SJSA1 (cell line): ENCODE measurements around the gene NF2. TPM values are rescaled to one million over a fixed set of nuclear protein-coding genes. Genes with fewer than 3 reads are reported as not detected.

Source experiments
- DNase-seq, 2 experiments: peaks; one replicate each; pipeline ENCODE4 v3.0.0-alpha.2; 2015 to 2020; ENCODE audit warnings: low spot score in 2 of 2, low read depth in 1 of 2
- H3K27ac ChIP-seq: fragments of 250-450 bp; sonication (Bioruptor Pico); 2 replicates; pipeline ENCODE4 v1.5.1; 2020; ENCODE audit warnings: mild to moderate bottlenecking, moderate library complexity
- H3K27me3 ChIP-seq: fragments of 250-450 bp; sonication (Bioruptor Pico); replicated peaks from 2 replicates; pipeline ENCODE4 v1.5.1; 2020; ENCODE audit warnings: mild to moderate bottlenecking, moderate library complexity
- H3K36me3 ChIP-seq: fragments of 250-450 bp; sonication (Bioruptor Pico); 2 replicates; pipeline ENCODE4 v1.5.1; 2020; ENCODE audit warnings: mild to moderate bottlenecking
- H3K4me1 ChIP-seq: fragments of 250-450 bp; sonication (Bioruptor Pico); replicated peaks from 2 replicates; pipeline ENCODE4 v1.6.1; 2021; ENCODE audit warnings: mild to moderate bottlenecking
- H3K4me3 ChIP-seq: fragments of 250-450 bp; sonication (Bioruptor Pico); 2 replicates; pipeline ENCODE4 v1.5.1; 2020; ENCODE audit warnings: mild to moderate bottlenecking
- H3K9me3 ChIP-seq: fragments of 250-450 bp; sonication (Bioruptor Pico); replicated peaks from 2 replicates; pipeline ENCODE4 v1.5.1; 2020; ENCODE audit warnings: mild to moderate bottlenecking
- total RNA-seq: library from RNA; depleted of rRNA; stranded (reverse); fragments of >200 nt; shearing (Covaris generic); gene quantifications from 2 replicates; pipeline ENCODE4 v1.2.3, GENCODE V29; 2014

NF2 gene
- total RNA-seq, 1 experiment from 2014 or later, result 151 TPM

DNA sequence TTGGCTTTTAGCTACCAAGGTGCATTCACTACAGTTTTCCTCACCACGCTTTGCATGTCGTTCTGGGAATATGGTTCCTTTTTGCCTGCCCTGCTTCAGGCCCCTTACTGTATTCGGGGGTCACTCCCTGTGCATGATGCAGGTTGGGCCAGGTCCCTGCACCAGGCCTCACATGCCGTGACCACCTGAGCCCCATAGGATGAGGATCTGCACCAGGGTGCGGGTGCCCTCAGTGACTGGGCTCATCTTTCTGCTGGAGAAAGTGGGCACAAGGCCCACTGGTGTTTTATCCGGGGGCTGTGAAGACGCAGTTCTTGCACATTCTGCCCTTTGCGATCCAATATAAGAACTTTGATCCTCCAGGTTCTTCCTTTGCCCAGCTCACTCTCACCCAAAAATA is 70.7 kb downstream of the NF2 start:
- Histone ChIP-seq H3K9me3 (no peaks in the 10 kb centered on the region), H3K36me3 (peaks cover 98% of the 10 kb centered on the region), H3K4me1 (no peaks in the 10 kb centered on the region; the same call in 1 of the 2 replicates), H3K27me3 (no peaks in the 10 kb centered on the region), H3K4me3 (no peak overlapping the region), H3K27ac (no peak overlapping the region)
- DNase-seq, result no peak

DNA sequence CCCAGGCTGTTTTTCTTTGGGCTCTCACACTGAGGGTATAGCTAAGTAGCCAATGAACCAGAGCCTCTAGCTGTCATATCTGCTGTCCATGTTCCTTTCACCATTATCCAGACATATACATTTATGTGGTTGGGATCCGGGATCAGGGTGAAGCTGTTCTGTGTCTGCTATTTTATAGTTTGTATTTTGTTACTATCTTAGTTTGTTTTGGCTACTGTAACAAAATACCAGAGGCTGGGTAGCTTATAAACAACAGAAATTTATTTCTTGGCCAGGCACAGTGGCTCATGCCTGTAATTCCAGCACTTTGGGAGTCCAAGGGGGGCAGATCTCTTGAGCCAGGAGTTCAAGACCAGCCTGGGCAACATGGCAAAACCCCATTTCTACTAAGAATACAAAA is 75.9 kb downstream of the NF2 start:
- Histone ChIP-seq H3K27me3 (no peaks in the 10 kb centered on the region), H3K36me3 (peaks cover 95% of the 10 kb centered on the region), H3K27ac (no peak overlapping the region), H3K9me3 (no peaks in the 10 kb centered on the region), H3K4me3 (no peak overlapping the region), H3K4me1 (no peaks in the 10 kb centered on the region; the same call in 1 of the 2 replicates)
- DNase-seq, result no peak

DNA sequence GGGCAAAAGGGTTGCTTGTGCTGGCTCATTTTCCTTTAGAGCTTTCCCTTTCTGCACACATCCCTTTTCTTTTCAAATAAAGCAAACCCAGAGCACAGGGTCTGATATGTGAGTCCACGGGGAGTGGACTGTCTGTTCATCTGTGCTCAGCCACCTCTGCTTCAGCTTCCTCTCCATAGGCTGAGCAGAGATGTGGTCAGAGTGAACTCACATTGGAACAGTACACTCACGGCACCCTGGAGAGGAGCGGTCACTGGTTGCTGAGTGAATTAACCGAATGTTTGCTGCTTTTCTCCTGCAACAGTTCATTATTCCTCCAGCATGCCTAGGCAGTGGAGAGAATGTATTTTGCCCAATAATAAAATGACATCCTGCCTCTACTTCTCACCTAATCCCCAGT is 80.1 kb downstream of the NF2 start:
- Histone ChIP-seq H3K4me1 (no peaks in the 10 kb centered on the region; the same call in 1 of the 2 replicates), H3K9me3 (no peaks in the 10 kb centered on the region), H3K27ac (no peak overlapping the region), H3K36me3 (peaks cover 91% of the 10 kb centered on the region), H3K27me3 (no peaks in the 10 kb centered on the region), H3K4me3 (no peak overlapping the region)
- no peak for DNase-seq

DNA sequence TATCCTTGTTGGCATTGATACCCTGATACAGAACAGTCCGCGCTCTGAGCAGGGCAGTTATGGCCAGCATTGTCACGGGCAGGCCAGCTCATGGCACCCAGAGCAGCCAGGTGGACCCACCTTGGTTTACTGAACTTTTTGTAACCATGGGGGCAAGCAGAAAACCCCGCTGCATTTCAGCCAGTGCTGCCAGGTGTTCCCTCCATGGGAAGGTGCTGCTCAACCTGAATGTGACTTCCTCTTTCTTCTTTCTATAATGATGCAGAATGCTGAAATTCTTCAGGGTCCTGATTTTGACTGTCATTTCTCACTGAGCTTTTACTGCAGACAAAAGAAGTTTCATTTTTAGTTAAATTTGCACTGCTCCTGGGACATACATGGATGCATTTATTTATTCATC is 80.8 kb downstream of the NF2 start:
- H3K36me3 ChIP-seq, result peaks cover 88% of the 10 kb centered on the region
- H3K9me3 ChIP-seq, result no peaks in the 10 kb centered on the region
- no peak overlapping the region for H3K27ac ChIP-seq
- no peak overlapping the region for H3K4me3 ChIP-seq
- H3K27me3 ChIP-seq, result no peaks in the 10 kb centered on the region
- no peaks in the 10 kb centered on the region for H3K4me1 ChIP-seq
- no peak for DNase-seq

DNA sequence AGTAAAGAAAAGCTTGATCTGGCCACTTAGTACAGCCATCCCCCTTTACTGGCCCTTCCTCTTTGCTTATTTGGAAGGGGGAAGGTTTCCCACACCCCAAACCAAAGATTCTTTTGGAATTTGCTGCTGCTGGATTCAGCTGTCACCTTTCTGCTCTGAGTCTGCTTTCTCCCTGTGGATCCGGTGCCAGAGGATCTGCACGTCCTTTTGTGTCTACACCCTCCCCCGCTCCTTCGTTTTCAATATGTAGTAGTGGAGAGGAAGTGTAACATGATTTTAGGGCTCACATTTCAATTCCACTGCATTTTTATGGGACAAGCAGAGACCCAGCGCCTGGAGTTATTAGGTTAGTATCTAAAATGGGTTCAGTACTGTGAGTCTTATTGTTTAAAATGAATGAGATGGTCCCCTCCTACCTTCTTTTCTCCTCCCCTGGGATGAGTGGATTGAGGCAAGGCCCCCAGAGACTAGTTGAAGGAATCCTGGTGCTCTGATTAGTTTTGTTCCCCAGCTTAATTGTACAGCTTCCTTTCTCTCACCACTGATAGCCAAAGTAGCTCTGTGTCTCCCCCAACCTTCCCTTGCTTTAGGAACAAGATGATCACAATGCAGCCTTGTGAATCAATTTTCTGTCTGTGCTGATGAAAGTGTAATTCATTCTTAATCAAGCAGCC is 85.9 kb downstream of the NF2 start:
- Histone ChIP-seq H3K27me3 (no peaks in the 10 kb centered on the region), H3K9me3 (no peaks in the 10 kb centered on the region), H3K4me3 (no peak overlapping the region), H3K27ac (no peak overlapping the region), H3K36me3 (peaks cover 78% of the 10 kb centered on the region), H3K4me1 (no peaks in the 10 kb centered on the region)
- no peak for DNase-seq

DNA sequence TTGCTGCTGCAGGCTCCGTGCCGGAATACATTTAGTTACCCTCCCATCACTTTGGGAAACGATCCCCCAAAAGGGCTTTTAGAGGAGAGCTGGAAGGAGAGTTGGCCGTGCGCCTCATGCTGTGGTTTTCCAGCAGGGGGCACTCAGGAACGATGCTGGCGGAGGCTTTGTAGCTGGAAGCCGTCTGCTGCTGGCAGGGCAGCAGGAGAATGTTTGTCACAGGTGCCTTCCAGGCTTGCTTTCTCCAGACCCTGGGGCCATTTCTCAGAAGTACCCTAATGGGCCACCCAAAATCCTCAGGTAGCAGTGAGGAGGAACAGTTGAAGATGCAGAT is 86.4 kb downstream of the NF2 start:
- Histone ChIP-seq H3K36me3 (peaks cover 78% of the 10 kb centered on the region), H3K4me3 (no peak overlapping the region)

DNA sequence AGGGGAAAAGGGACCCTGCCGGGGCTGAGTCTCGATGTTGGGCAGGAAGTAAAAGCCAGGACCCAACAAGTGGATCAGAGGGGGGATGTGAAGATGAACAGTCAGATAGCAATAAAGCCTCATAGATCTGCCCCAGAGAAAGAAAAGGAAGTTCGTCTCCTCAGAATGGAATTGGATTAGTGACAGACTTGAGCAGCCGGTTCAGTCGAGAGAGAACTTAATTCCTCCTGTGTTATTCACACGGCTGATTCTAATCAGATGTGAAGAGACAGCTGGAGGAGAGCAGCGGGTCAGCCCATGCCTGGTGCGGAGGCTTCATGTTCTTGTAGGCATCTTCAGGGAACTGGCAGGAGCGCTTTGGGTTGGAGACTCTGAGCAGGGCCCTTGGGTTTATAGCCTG is 87.0 kb downstream of the NF2 start:
- H3K27me3 ChIP-seq, result no peaks in the 10 kb centered on the region
- H3K4me3 ChIP-seq, result no peak overlapping the region
- DNase-seq, result no peak
- H3K27ac ChIP-seq, result no peak overlapping the region
- peaks cover 78% of the 10 kb centered on the region for H3K36me3 ChIP-seq
- no peaks in the 10 kb centered on the region for H3K4me1 ChIP-seq
- no peaks in the 10 kb centered on the region for H3K9me3 ChIP-seq

More for the DNA sequence above, 86.4 kb downstream of the NF2 start:
- Histone ChIP-seq H3K4me1 (no peaks in the 10 kb centered on the region), H3K27ac (no peak overlapping the region), H3K9me3 (no peaks in the 10 kb centered on the region), H3K27me3 (no peaks in the 10 kb centered on the region)
- DNase-seq, result no peak

DNA sequence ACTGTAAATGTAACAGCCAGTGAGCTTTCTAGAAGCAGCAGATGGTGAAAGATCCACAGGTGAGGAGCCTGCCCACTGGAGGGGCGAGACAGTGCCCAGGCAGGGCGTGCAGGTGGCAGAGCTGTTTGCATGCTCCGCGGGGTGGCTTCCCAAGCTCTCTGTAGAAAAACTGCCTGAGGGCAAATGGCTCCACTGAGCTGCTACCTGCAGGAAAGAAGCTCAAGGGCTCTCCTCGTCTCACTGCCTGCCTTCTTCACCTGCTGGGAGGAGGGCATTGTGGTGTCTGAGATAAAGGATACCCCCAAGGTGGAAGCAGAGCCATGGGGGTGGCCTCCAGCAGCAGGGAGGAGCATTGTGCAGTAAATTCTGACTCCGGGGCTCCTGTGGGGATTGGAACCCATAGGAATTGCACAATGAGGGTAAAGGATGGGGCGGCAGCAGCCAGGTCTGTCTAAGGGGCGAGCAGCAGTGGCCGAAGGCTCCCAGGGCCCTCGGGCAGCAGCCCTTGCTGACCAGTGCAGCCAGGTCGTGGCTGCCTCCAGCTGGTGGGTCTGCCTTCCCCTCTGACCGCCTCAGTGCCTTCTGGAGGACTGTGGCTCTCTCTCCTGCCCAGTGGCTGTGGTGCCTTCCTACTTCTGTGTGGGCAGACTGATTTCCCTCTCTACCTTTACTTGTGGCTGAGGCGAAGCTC is 88.3 kb downstream of the NF2 start:
- Histone ChIP-seq H3K4me3 (no peak overlapping the region), H3K9me3 (no peaks in the 10 kb centered on the region), H3K27me3 (no peaks in the 10 kb centered on the region), H3K27ac (no peak overlapping the region), H3K36me3 (peaks cover 76% of the 10 kb centered on the region), H3K4me1 (no peaks in the 10 kb centered on the region)
- no peak for DNase-seq

DNA sequence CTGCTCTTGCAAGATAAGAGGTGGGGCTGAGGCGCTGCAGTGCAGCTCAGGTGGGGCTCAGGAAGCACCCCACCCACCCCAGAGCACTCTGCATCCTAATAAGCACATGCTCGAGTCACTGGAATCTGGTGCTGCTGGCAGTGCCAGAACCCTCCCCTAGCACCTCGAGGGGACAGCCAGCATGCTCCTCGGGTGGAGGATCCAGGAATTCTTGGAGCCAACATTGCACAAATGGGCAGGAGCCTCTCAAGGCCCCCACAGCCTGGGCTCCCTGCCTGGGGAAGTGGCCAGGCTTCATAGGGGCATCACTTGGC is 88.9 kb downstream of the NF2 start:
- Histone ChIP-seq H3K4me1 (no peaks in the 10 kb centered on the region), H3K27ac (no peak overlapping the region), H3K36me3 (peaks cover 76% of the 10 kb centered on the region), H3K4me3 (no peak overlapping the region), H3K9me3 (no peaks in the 10 kb centered on the region), H3K27me3 (no peaks in the 10 kb centered on the region)
- DNase-seq, result no peak

DNA sequence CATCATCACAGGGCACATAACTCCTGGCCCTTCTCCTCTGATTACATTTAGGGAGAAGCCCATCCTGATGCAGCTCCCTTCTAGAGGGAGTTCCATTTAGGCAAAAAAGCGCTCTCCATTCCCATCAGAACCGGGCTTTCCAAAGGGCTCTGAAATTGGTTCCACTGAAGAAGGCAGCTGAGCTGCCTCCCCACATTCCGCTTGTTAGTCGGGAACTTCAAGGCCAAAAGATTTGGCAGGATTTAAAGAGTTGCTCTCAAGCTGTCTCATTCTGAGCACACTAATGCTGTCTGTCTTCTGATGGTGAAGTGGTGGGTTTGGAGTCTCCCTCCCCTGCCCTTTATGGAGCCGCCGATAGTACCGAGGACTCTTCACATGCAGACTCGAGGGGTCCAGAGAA is 89.7 kb downstream of the NF2 start:
- Histone ChIP-seq H3K36me3 (peaks cover 78% of the 10 kb centered on the region), H3K4me3 (no peak overlapping the region), H3K27ac (no peak overlapping the region), H3K4me1 (no peaks in the 10 kb centered on the region), H3K27me3 (no peaks in the 10 kb centered on the region), H3K9me3 (no peaks in the 10 kb centered on the region)
- no peak for DNase-seq

DNA sequence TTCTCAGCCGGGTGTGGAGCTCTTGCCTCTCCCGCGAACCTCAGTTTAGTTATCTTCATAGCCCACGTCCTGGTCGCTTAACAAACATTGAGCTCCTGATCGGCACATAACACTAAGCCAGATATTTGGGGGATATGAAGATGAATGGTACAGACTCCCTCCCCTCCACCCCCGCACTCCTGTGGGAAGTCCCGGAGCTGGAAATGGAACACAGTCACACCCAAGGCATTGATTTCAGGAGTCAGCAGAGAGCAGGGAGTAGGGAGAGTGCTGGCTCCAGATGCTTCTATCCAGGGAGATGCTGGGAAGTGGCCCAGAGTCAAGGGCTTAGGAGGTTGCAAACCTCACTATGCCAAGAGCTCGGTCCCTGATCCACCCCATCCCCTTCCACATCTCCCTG is 90.2 kb downstream of the NF2 start:
- DNase-seq, result no peak
- H3K27ac ChIP-seq, result no peak overlapping the region
- no peak overlapping the region for H3K4me3 ChIP-seq
- peaks cover 75% of the 10 kb centered on the region for H3K36me3 ChIP-seq
- no peaks in the 10 kb centered on the region for H3K27me3 ChIP-seq
- H3K4me1 ChIP-seq, result no peaks in the 10 kb centered on the region
- no peaks in the 10 kb centered on the region for H3K9me3 ChIP-seq

DNA sequence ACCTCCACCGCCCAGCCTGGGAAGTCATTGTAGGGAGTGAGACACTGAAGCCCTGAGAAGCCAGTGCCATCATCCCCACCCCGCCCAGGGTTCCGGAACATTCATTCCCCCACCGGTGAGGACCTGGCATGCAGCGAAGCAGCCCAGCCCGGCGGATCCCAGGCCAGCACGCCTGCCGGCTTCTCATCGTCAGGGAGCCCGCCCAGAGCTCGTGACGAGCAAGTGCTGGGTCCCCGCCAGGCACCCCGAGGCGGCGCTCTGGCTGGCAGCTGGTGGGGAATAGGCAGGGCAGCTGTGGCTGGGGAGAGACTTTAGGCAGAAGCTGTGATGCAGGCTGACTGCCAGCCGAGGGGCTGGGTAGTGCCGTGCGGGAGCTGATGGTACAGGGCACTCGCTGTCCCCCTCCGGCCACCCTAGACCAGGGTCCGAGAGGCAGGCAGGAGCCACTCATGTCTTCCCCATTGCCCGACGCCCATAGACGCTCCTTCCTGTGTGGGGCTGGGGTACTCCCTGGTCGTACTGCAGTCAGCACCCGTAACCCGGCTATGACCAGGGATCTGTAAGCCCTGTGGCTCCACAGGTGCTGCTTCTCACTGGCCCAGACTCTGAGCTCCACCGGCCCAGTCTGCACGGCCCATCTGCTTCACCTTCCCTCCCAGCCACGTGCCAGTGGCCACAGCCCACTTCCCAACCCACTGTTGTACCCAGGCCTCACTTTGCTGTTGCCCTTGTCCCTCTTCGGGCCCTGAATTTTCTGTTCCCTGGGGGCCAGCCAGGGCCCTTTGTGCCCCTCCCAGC is 91.9 kb downstream of the NF2 start:
- DNase-seq, result no peak
- H3K36me3 ChIP-seq, result peaks cover 65% of the 10 kb centered on the region
- no peak overlapping the region for H3K27ac ChIP-seq
- H3K4me1 ChIP-seq, result no peaks in the 10 kb centered on the region
- H3K4me3 ChIP-seq, result no peak overlapping the region
- no peaks in the 10 kb centered on the region for H3K9me3 ChIP-seq
- H3K27me3 ChIP-seq, result no peaks in the 10 kb centered on the region

DNA sequence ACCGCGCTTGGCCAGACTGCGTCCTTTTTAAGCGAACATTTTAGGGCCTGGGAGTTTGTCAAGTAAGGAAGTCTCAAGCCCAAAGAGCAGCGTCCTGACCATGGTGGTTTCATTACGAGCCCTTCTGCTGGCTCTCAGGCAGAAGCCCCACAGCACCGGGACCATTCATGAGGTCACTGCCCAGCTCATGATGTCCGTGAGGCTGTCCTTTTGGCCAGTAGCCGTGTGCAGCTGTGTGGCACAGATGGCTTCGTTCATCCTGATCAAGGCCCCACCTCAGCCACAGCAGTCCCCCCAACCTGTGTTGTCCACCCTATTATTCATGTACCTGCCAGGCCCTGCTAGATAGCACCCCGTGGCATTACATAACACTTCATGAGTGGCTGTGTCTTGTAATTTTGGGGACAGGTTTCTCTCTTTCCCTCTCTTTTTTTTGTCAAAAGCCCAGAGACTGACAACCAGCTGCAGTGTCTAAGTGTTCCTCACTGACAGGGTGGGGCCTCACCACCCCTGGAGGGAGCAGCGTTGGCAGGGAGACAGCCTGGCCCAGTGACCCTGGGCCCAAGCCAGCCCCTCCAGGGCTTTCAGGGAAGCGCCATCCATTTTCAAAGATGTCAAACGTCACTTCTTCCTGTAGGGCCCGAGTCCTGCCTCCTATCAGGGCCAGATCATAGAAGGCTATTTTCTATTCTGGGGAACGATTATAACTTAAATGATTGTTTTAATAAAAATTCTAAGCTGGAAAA is 94.6 kb downstream of the NF2 start:
- H3K27ac ChIP-seq, result no peak overlapping the region
- H3K27me3 ChIP-seq, result no peaks in the 10 kb centered on the region

More for the DNA sequence above, 94.6 kb downstream of the NF2 start:
- no peak for DNase-seq
- H3K4me1 ChIP-seq, result no peaks in the 10 kb centered on the region
- H3K9me3 ChIP-seq, result no peaks in the 10 kb centered on the region
- no peak overlapping the region for H3K4me3 ChIP-seq
- H3K36me3 ChIP-seq, result peaks cover 43% of the 10 kb centered on the region
